Brain microvascular endothelial cell (primary cell): ENCODE results near the gene CCR7.

Source experiments
- DNase-seq: peaks from one replicate; pipeline ENCODE4 v3.0.0-alpha.2; 2020
- H3K27ac ChIP-seq: fragments of 250-450 bp; sonication (Bioruptor Pico); 2 replicates; pipeline ENCODE4 v1.5.1; 2020; ENCODE audit warnings: mild to moderate bottlenecking, moderate library complexity
- H3K27me3 ChIP-seq: fragments of 250-450 bp; sonication (Bioruptor Pico); replicated peaks from 2 replicates; pipeline ENCODE4 v1.5.1; 2020; ENCODE audit warnings: mild to moderate bottlenecking
- H3K36me3 ChIP-seq: fragments of 250-450 bp; sonication (Bioruptor Pico); replicated peaks from 2 replicates; pipeline ENCODE4 v1.5.1; 2020; ENCODE audit warnings: mild to moderate bottlenecking
- H3K4me3 ChIP-seq: 2 replicates; pipeline ENCODE4 v1.5.1; 2011; ENCODE audit warnings: low read depth, mild to moderate bottlenecking, control low read depth, low read length, moderate library complexity
- in situ Hi-C: cut with HindIII; loops from 2 replicates; pipeline ENCODE4 v1.10.0; 2017; ENCODE audit warnings: low sequenced_read_pairs, low pct_ligation_motif_present
- TF ChIP-seq, protein P1 (sequence below): IDR thresholded peaks from 2 replicates; pipeline ENCODE4 v1.5.1; 2011; ENCODE audit warnings: low read depth, mild to moderate bottlenecking, moderate library complexity, low read length, control low read depth, inconsistent platforms; ENCODE audit errors: missing control alignments

The CCR7 gene

DNA sequence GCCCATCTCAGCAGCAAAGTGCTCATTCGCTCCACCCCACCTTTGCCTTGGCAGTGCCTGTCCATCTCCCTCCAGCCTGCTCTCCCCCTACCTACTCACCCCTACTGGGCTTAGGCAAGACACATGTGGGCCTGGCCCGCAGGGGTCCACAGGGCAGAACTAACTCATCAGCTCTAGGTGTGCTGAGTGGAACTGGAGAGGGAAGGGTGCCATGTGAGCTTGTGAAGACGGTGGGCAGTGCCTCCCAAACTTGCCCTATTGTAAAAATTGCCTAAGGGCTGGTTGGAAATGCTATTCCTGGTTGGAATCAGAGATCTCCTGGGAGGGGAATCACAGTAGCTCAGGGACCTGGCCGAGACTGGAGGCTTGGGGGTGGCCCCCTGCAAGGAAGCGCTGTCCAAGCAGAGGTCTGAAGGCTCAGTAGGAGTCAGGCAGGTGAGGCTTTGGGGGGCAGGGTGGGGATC is 34.7 kb downstream of the CCR7 start:
- Histone ChIP-seq H3K27me3 (no peaks in the 10 kb centered on the region), H3K36me3 (no peaks in the 10 kb centered on the region), H3K4me3 (no peak overlapping the region), H3K27ac (no peak overlapping the region)
- DNase-seq = no peak
- TF ChIP-seq, protein P1, sequence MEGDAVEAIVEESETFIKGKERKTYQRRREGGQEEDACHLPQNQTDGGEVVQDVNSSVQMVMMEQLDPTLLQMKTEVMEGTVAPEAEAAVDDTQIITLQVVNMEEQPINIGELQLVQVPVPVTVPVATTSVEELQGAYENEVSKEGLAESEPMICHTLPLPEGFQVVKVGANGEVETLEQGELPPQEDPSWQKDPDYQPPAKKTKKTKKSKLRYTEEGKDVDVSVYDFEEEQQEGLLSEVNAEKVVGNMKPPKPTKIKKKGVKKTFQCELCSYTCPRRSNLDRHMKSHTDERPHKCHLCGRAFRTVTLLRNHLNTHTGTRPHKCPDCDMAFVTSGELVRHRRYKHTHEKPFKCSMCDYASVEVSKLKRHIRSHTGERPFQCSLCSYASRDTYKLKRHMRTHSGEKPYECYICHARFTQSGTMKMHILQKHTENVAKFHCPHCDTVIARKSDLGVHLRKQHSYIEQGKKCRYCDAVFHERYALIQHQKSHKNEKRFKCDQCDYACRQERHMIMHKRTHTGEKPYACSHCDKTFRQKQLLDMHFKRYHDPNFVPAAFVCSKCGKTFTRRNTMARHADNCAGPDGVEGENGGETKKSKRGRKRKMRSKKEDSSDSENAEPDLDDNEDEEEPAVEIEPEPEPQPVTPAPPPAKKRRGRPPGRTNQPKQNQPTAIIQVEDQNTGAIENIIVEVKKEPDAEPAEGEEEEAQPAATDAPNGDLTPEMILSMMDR = no peak
- in situ Hi-C loops = loop anchor here (25.0 kb wide), 2 partner anchors 118 to 218 kb away; partner anchors contain the start of genes RARA and TOP2A

DNA sequence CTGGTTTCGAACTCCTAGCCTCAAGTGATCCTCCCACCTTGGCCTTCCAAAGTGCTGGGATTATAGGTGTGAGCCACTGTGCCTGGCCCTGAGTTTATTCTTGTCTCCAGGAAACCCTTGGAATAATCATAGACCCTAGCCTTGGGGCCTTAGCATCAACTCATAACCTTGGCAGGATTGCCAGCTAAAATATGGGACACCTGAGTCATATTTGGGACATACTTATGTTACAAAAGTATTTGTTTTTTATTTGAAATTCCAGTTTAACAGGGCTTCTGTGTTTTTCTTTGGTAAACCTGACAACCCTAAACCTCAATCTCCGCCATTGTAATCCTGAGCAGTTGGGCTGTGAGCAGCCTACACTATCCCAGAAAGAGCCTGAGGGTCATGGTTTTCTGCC is 35.3 kb downstream of the CCR7 start:
- no peaks in the 10 kb centered on the region for H3K27me3 ChIP-seq
- no peaks in the 10 kb centered on the region for H3K36me3 ChIP-seq
- TF ChIP-seq, protein P1 = no peak
- in situ Hi-C loops = loop anchor here (25.0 kb wide), 2 partner anchors 118 to 218 kb away; partner anchors contain the start of genes RARA and TOP2A
- H3K4me3 ChIP-seq = no peak overlapping the region
- no peak overlapping the region for H3K27ac ChIP-seq
- no peak for DNase-seq

GRCh38 chr17:40528692-40529417 is 36.4 kb downstream of the CCR7 start:
- in situ Hi-C loops = loop anchor here (25.0 kb wide), 2 partner anchors 117 to 217 kb away; partner anchors contain the start of genes RARA and TOP2A
- Histone ChIP-seq H3K36me3 (no peaks in the 10 kb centered on the region), H3K27ac (no peak overlapping the region), H3K27me3 (no peaks in the 10 kb centered on the region), H3K4me3 (no peak overlapping the region)
- DNase-seq = no peak
- TF ChIP-seq, protein P1 = no peak

DNA sequence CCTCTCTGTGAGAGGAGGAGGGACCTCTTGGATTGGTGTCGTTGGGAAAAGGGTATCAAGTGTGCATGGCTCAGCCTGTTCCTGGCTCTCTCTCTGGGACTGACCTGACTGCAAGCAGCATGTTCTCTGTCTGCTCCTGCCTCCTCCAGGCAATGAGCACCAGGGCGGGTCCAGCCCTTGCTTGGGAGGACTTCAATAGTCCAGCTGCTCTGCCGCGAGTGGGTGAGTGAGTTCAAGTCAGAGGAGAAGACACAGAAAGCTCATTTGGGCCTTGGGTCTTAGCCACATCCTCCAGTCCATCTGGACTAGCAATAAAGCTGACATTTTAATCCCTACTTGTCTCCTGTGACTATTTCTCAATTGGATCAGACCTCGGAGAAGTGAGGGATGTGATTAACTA is 38.6 kb downstream of the CCR7 start:
- H3K27me3 ChIP-seq = no peaks in the 10 kb centered on the region
- H3K27ac ChIP-seq = no peak overlapping the region
- H3K4me3 ChIP-seq = no peak overlapping the region
- in situ Hi-C loops = loop anchor here (25.0 kb wide), 2 partner anchors 114 to 214 kb away; partner anchors contain the start of genes RARA and TOP2A
- TF ChIP-seq, protein P1 = no peak
- no peaks in the 10 kb centered on the region for H3K36me3 ChIP-seq
- DNase-seq = no peak

DNA sequence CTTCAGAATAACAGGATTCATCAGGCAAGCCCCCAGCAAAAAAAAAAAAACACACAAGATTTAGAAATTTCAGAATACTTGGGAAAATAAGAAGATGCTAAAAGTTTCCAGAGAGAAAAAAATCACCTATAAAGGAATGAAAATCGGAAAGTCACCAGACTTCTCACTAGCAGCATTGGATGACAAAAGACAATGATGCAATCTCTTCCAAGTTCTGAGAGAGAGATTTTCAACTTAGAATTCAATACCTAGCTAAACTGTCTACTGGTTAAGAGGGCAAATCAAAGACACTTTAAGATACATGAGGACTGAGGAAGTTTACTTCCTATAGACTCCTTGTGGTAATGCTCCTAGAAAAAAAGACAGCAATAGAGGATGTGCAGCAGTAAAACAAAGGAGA is 40.0 kb downstream of the CCR7 start:
- Histone ChIP-seq H3K4me3 (no peak overlapping the region), H3K36me3 (no peaks in the 10 kb centered on the region), H3K27ac (no peak overlapping the region), H3K27me3 (no peaks in the 10 kb centered on the region)
- TF ChIP-seq, protein P1 = no peak
- DNase-seq = no peak
- in situ Hi-C loops = loop anchor here (25.0 kb wide), 2 partner anchors 113 to 213 kb away; partner anchors contain the start of genes RARA and TOP2A
